Activated naive CD4-positive, alpha-beta T cell treated with anti-CD3 and anti-CD28 coated beads, Interleukin-2, amount 50 U/mL, for 16 hours (primary cell): ENCODE measurements around the gene AGAP3.

Experiments used
- DNase-seq: peaks from one replicate; pipeline ENCODE4 v3.0.0-alpha.2; 2020

The AGAP3 gene

GRCh38 chr7:151074817-151075661, 11.2 kb upstream of the AGAP3 start:
- no peak for DNase-seq

GRCh38 chr7:151075662-151075971, 10.7 kb upstream of the AGAP3 start:
- DNase-seq, result no peak

GRCh38 chr7:151075978-151076426, 10.3 kb upstream of the AGAP3 start:
- DNase-seq, result no peak

- peak; percentile 26 for DNase-seq
These were observed 9.2 kb upstream of the AGAP3 start for GRCh38 chr7:151076863-151077704.

GRCh38 chr7:151077705-151078232, 8.5 kb upstream of the AGAP3 start:
- DNase-seq, result no peak

- DNase-seq, result no peak
These were observed 7.8 kb upstream of the AGAP3 start for GRCh38 chr7:151078233-151079040.

- DNase-seq, result no peak
These were observed 6.9 kb upstream of the AGAP3 start for GRCh38 chr7:151079199-151079910.

GRCh38 chr7:151080067-151080521, 6.2 kb upstream of the AGAP3 start:
- no peak for DNase-seq

- DNase-seq, result peak; percentile 91
These were observed 5.6 kb upstream of the AGAP3 start, which contains the start of gene FASTK for GRCh38 chr7:151080522-151081169. TSS of gene FASTK (minus strand) at chr7:151080809. CDS start at chr7:151080766, 43 bp downstream.

GRCh38 chr7:151081170-151082101, 4.8 kb upstream of the AGAP3 start:
- no peak for DNase-seq

- no peak for DNase-seq
These were observed 3.9 kb upstream of the AGAP3 start for GRCh38 chr7:151082141-151083070.

GRCh38 chr7:151083071-151083823, 3.0 kb upstream of the AGAP3 start, which contains the start of gene TMUB1:
TSS of gene TMUB1 (minus strand) at chr7:151083493. CDS start at chr7:151082563, 930 bp downstream.
- DNase-seq, result peak; percentile 85

GRCh38 chr7:151083824-151084160, 2.5 kb upstream of the AGAP3 start:
- no peak for DNase-seq

- no peak for DNase-seq
These were observed 965 bp upstream of the AGAP3 start for GRCh38 chr7:151085329-151085690.

GRCh38 chr7:151086802-151087244, 548 bp downstream of the AGAP3 start:
- peak; percentile 40 for DNase-seq

- DNase-seq, result peak; percentile 48
These were observed 1.2 kb downstream of the AGAP3 start for GRCh38 chr7:151087245-151088018.
